ENCODE data around the gene GET4.

GET4 gene

DNA sequence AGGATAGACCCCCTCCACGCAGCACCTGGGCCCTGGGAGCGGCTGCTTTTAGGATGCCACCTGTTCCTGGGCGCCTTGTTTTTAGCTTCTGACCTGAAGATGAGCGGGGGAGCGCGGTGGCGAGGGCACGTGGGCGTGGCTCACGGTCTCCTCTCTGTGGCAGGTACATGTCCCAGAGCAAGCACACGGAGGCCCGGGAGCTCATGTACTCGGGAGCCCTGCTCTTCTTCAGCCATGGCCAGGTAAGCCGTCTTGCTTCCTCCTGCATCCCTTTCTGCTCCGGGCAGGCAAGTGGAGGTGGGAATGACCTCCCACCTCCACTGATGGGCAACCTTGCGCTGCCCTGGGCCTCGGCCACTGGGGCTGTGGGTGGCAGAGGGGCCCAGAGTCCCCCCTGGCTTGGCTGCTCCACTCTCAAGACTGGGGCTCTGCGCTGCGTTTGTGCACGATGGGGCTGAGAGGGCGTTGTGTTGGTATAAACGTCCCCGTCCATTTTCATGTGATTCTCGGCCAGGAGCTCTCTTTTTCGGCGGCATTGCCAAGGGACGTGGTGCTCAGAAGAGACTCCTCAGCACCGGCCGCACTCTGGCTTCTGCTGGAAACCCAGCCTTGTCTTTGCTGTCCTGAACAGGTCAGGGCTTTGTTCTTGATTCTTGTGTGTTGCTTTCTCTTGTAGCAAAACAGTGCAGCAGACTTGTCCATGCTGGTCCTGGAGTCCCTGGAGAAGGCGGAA is 9.7 kb downstream of the GET4 start:
- no peak for DNase-seq (ENCODE audit: low spot score)

DNA sequence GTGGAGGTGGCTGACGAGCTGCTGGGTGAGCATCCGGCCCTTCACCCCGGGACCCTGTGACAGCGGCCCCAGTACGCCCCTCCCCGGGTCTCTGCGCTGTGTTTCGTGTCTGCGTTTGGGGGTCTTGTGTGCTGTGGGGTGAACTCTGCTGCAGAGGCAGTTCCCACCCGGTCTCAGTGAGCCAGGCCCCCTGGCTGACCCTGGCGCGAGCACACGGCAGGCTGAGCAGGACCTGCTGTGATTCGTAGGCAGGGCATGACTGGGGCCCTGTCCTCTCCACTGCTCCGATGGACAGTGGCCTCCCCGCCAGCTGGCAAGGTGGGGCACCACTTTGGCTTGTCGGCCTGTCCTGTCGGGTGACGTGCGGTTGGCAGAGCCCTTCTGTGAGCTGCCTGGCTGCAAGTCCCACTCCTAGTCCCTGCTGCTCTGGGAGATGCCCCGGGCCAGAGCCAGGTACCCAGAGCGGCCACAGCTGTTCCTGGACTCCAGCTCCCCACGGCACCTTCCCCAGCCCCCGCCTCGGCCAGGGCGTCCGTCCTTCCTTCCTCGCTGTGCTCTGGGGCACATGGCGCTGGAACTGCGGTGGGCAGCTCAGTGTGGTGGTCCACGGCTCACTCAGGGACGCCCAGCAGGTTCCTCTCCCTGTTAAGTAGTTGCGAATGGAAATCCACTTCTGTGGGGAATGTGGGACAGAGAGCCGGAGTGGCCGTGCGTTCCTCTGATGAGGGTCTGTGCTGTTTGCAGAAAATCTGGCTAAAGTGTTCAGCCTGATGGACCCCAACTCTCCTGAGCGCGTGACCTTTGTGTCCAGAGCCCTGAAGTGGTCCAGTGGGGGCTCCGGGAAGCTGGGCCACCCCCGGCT is 10.5 kb downstream of the GET4 start:
- no peak for DNase-seq (ENCODE audit: low spot score)

DNA sequence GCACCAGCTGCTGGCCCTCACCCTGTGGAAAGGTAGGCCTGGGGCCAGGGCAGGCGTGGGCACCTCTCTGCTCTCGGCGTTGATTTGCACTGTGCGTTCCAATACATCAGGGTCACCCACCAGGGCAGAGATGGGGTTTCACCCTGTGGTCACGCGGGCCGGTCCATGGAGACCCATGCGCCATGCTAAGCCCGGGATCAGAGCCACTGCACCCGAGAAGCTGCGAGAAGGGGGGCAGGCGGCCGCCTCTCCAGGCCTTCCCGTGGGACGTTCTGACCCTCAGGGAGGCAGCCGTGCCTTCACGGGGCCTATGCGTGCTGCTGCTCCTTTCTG is 11.1 kb downstream of the GET4 start:
- no peak for DNase-seq (ENCODE audit: low spot score)

DNA sequence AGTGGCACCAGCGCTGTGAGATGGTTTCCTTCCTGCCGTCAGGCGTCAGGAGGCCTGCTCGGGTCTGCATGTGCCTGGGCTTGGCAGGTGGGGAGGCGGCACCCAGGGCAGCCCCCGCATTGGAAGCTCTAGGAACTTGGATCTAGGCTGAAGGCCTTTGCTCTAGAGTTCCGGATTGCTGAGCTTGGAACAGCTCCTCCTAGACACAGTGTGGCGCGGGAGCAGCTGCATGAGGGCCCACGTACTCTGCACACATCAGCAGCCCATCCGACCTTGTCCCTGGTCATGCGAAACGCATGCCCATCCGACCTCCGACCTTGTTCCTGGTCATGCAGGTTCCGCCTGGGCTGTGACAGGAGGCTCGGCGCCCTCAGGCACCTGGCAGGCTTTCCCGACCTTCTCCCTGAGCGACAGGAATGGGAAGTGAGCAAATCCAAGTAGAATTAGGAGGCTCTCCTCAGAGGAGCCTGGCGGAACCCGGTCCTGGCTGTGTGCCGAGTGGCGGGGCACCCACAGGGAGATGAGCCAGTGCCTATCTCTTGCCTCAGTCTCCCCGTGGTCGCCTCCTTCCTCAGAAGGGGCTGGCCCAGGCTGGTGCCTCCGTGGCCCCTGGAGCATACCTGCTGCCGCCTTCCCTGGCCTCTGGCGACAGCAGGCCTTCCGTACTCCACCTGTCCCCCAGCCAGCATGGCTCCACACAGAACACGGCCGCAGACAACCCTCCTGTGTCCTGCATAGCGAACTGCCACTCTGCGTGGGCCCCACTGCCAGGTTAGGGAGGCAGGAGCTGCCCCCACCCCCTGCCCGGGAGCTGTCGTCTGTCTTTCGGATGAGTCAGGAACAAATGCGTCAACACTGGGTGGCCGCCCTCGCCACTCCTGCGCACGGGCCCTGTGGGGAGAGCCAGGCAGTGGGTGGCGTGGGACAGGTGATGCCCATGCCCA is 12.0 kb downstream of the GET4 start:
- no peak for DNase-seq (ENCODE audit: low spot score)

DNA sequence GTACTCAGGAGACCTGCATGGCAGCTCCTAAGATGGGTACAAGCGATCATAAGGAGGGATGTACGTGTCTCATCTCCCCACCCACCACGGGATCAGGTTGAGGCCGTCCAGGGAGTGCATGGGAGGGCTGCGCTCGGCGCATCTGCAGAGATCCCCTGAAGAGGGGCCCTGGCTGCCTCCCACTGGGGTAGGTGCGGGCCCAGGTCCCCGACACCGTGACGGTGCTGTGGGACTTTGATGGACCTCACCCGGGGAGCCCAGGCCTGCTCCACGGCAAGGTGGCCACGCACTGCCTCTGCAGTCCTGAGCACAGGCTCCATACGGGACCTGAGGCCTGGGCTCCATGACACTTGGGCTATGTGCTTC is 12.7 kb downstream of the GET4 start:
- DNase-seq (ENCODE audit: low spot score): no peak

DNA sequence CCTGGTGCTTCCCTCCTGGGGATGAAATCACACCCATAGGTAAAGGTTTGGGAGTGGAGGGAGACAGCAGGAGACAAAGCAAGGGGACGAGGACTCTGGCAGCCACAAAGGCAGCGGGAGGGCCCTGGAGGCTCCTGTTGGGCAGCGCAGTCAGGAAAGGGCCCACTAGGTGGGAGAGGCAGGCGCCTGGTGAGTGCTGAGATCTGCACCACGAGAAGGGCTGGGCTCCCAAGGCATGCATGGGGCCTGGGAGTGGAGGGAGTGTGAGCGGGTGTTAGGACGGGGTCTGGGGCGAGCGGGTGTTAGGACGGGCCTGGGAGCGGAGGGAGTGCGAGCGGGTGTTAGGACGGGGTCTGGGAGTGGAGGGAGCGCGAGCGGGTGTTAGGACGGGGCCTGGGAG is 13.0 kb downstream of the GET4 start:
- DNase-seq (ENCODE audit: low spot score): no peak

DNA sequence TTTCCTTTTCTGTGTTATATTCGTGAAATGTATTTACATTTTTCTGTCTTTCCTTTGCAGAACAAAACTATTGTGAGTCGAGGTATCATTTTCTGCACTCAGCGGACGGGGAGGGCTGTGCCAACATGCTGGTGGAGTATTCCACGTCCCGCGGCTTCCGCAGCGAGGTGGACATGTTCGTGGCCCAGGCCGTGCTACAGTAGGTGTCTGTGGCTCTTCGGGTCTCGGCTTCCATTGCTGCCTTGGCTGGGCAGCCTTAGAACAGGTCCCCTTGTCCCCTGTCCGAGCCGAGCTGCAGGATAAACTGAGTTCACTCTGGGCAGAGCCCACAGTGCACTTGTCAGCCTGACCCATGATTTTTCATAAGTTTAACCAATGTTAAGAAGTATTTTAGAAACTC is 14.5 kb downstream of the GET4 start:
- no peak for DNase-seq (ENCODE audit: low spot score)

DNA sequence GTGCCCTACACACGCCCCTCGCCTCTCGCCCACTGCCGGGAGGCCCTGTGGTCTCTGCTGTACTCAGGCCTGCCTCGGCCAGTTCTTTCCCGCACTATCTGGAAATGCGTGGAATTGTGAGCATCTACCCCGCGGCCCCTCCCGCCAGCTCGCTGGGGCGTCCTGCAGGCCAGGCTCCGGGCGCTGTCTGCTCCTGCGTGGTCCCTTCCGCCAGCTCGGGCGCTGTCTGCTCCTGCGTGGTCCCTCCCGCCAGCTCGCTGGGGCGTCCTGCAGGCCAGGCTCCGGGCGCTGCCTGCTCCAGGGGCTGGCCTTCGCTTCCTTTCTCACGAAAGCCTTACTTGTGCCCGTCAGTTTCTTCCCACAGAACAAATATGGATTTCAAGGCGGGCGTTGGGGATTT is 14.9 kb downstream of the GET4 start:
- DNase-seq (ENCODE audit: low spot score): no peak

DNA sequence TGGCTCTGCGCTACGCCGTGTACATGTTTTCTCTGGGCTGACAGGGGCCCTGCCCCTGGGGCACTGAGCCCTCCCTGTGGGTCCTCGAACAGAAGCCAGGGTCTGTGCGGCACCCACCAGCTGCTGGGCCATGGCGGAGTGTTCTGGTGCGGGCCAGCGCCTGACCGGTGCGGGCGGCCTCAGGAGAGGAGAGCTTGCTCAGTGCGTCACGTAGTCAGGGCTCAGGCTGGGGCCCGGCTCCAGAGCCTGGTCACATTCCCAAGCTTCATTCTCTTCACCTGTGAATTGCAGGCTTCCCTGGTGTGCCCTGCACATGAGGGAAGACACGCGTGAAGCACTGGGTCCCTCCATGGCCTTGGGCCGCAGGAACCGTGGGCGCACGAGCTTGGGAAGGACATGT is 15.5 kb downstream of the GET4 start:
- DNase-seq (ENCODE audit: low spot score): no peak

DNA sequence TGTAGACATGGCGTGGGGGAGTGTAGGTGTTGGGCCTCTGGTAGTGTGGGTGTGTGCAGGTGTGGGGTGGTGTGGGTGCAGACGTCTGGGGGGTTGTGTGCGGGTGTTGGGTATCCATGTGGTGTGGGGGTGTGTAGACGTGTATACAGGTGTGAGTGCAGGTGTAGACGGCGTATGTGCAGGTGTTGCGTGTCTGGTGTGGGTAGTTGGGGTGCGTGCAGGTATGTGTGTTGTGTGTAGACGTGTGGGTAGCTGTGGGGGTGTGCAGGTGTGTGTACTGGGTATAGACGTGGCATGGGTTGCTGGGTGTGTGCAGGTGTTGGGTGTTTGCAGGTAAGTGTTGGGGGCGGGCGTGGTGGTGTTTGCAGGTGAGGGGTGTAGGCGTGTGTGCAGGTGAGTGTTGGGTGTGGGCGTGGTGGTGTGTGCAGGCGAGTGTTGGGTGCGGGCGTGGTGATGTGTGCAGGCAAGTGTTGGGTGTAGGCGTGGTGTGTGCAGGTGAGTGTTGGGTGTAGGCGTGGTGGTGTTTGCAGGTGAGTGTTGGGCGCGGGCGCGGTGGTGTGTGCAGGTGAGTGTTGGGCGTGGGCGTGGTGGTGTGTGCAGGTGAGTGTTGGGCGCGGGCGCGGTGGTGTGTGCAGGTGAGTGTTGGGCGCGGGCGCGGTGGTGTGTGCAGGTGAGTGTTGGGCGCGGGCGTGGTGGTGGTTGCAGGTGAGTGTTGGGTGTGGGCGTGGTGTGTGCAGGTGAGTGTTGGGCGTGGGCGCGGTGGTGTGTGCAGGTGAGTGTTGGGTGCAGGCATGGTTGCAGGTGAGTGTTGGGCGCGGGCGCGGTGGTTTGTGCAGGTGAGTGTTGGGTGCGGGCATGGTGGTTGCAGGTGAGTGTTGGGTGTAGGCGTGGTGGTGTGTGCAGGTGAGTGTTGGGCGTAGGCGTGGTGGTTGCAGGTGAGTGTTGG is 16.6 kb downstream of the GET4 start:
- DNase-seq (ENCODE audit: low spot score): no peak

DNA sequence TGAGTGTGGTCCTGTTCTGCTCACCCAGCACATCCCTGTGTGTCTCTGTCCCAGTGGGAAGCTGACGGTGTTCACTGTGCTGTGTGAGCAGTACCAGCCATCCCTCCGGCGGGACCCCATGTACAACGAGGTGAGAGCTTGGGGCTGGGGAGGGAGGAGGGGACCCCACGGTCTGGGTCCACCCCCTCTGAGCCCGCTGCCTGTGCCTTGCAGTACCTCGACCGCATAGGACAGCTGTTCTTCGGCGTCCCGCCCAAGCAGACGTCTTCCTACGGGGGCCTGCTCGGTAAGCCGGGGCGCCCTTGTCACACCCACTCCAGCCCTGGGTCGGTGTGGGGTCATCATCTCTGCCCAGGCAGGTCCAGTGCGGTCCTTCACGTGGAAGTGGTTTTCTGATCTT is 17.3 kb downstream of the GET4 start:
- no peak for DNase-seq (ENCODE audit: low spot score)

DNA sequence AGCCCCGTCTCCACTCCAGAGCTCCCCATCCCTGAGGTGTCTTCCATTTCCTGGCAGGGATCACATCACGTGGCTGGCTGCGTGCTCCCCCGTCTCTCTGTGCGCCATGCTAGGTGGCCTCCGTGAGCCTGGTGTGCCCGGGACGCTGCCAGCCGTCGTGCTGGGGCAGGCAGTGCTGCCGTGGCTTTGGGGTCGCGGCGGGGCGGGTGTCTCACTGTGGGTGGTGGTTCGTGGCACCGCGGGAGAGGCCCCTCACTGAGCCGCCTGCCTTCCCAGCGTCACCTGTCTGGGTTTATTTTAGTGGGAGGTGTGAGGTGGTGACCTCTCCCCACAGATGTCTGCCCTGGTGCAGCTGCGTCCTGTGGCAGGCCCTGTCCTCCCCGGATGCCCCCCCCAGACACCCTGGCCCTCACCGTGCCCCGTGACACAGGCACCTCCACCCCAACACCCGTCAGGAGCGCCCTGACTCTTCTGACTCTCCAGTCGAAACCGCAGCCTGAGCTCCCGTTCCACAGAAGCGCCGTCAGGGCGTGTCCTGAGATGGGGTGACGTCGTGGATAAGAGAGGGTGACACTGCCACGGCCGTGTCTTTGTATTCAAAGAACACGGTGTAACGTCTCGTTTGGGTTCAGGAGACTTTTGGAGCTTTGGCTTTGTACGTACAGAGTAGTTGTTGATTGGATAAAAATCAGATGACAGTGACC is 18.0 kb downstream of the GET4 start:
- DNase-seq (ENCODE audit: low spot score): no peak

DNA sequence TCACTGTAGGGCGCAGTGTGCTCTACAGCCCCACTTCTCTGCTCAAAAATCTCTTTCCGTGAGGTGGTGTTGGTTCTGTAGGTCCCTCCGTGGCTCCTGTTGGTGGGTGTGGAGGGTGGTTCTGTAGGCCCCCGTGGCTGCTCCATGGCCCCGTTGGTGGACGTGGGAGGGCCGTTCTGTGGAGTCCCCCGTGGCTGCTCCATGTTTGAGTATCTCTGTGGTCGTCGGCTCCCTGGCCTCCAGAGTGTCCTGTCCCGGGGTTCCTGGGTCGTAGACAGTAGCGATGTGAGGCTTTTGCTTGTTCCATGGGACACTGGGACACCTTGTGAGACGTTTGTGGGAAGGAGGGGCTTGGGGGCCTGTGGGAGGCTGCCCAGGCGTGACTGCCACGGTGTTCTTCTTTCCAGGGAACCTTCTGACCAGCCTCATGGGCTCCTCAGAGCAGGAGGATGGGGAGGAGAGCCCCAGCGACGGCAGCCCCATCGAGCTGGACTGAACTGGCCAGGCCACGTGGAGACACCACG is 18.6 kb downstream of the GET4 start:
- no peak for DNase-seq (ENCODE audit: low spot score)

DNA sequence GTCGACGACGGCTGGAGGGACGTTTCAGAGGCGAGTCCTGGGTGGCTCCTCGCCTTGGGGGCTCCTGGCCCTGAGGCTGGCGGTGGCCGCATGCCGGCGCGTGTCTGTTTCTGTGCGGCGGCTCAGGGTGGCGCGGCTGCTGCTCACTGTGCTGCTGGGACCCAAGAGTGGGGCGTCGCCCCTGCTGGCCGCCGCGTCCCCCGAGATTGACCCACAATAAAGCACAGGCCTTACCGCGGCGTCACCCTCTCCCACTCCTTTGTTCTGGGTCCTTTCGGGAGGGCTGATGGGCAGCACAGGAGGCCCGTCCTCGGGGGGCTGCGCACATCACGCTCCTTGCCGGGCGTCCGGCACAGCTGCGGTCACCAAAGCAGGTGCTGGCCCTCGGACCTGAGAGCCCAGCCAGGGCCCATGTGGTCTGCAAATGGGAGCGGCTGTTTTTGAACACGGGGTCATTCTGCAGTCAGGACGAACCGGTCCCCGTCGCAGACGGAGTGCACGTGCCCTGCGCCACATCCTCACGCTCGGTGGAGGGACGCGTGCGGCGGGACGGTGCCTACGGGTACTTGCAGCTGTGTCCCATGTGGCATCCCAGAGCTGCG is 19.2 kb downstream of the GET4 start:
- no peak for DNase-seq (ENCODE audit: low spot score)

DNA sequence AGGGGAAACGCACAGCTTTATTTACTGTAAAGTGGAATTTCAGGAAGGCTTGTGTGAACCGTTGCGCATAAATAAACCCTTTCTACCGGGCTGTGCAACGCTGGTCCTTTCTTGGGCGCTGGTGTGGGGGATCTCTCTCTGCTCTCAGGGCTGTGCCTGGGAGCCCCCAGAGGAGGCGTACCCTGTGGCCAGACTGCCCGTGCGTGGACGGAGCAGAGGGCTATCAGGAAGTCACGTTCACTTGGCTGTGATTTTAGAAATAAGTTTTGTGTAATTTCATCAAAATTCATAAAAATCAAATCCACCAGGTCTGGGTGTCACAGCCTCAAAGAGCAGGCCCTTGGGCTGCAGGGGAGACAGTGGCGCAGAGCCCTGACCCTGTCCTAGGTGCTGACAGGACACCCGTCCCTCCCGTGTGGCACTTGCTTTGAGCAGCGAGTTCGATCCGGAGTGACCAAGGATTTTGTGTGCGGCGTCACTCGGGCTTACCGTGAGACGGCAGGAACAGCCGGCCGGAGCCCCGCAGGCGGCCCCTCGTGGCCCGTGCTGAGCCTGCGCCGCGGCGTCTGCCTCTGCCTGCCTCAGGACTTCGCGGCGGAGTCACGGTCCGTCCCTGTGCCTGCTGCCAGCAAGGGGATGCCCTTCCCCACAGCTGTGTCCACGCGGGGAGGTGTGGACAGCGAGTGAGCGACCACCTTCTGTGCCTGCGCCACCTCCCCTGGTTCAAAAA is 20.2 kb downstream of the GET4 start:
- DNase-seq (ENCODE audit: low spot score): no peak

DNA sequence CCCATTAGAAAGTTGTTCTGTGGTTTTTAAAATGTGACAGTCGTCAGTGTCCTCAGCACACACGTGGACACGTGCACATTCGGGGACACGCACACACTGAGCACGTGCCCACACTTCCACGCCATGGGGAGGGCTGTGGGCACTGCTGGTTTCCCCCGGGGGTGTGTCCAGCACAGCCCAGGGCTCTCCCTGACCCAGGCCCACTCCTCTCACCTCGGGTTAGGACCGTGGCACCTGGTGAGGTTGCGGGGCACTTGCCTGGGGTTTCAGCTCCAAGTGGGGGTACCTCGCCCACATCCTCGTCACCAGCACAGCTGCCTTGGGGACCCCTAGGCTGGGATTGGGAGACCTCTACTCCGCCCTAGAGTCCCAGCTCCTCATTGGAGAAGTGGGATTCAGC is 20.7 kb downstream of the GET4 start:
- no peak for DNase-seq (ENCODE audit: low spot score)

DNA sequence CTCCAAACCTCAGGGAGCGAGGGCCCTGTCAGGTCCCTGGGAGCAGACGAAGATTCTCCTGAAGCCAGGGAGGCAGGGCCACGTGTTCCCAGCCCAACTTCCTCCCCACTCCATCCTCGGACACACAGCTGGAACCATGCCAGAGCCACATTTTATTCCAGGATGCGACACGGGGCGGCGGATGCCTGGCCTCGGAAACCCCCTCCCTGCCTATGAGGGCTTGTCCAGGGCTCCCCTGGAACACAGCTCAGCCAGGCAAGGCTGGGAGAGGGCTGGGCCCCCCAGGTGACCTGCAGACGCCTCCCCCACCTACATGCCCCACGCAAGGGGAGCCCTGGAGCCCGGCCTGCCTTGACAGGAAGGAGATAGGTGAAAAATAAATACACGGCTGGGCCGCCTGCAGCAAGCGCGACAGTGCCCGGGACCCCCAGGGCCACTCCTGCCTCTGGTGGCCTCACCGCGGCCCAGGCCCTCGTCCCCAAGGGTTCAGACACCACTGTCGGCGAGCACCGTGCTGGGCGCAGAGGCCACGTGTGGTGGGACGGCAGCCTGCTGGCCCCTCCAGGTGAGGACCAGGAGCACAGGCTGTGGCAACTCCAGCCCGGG is 21.5 kb downstream of the GET4 start:
- no peak for DNase-seq (ENCODE audit: low spot score)

DNA sequence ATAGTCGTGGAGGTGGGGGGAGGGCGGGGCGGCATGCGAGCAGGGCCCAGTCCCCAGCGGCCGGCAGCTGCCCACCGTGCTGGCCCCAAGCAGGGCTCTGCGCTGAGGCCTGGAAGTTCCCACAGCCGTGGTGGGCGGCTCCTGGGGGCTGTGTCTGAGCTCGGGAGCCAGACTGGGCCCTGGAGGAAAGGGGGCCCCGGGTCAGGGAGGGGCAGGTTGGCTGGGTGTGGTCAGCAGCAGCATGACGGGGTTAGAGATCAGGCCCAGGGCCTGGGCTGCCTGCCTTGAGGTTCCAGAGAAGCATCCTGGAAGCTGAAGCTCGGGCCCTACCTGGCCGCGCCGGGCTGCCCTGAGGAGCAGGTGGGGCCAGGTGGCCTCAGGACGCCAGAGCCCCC is 22.1 kb downstream of the GET4 start:
- DNase-seq (ENCODE audit: low spot score): no peak
